Spinal cord (tissue), 10 donors: ENCODE measurements around the gene SDHB. TPM values are rescaled to one million over a fixed set of nuclear protein-coding genes. Genes with fewer than 3 reads are reported as not detected.
"Not testable (repeated sequence)": the region's sequence is repeated elsewhere in the genome, so short reads cannot be mapped to it uniquely, and the experiment has no call there.

Experiments
- DNase-seq, 6 donors: peaks; one replicate each; pipeline versions ENCODE4 v3.0.0 to v3.0.0-alpha.2; 2013 to 2015; ENCODE audit warnings: low spot score in 6 of 6, low read depth in 4 of 6
- H3K27ac ChIP-seq: one replicate; pipeline ENCODE4 v1.5.1; 2013; ENCODE audit warnings: low read depth, low read length, control low read depth
- H3K27me3 ChIP-seq: one replicate; pipeline ENCODE4 v1.6.1; 2013; ENCODE audit warnings: low read length; ENCODE audit not compliant: control insufficient read depth, insufficient read depth
- H3K36me3 ChIP-seq: one replicate; pipeline ENCODE4 v1.6.1; 2013; ENCODE audit warnings: low read length; ENCODE audit not compliant: control insufficient read depth, insufficient read depth
- H3K4me1 ChIP-seq: one replicate; pipeline ENCODE4 v1.6.1; 2013; ENCODE audit warnings: low read length; ENCODE audit not compliant: control insufficient read depth, insufficient read depth
- H3K4me3 ChIP-seq: one replicate; pipeline ENCODE4 v1.5.1; 2013; ENCODE audit warnings: low read depth, low read length, control low read depth
- H3K9me3 ChIP-seq: one replicate; pipeline ENCODE4 v1.6.1; 2013; ENCODE audit warnings: low read length; ENCODE audit not compliant: control insufficient read depth, insufficient read depth
- WGBS: methylation state at CpG from one replicate; pipeline ENCODE4 v1.1.5; 2013; ENCODE audit warnings: missing lambda C conversion rate; ENCODE audit not compliant: insufficient coverage; 5-methylcytosine and 5-hydroxymethylcytosine counted together
- polyA plus RNA-seq, 2 donors: library from polyadenylated mRNA; unstranded; fragments of 120-200 nt; gene quantifications; one replicate each; pipeline ENCODE4 v1.2.1, GENCODE V29; 2013; ENCODE audit not compliant: insufficient read length in 2 of 2
- total RNA-seq, 2 donors: library from RNA; depleted of rRNA in 1 of 2; stranded (reverse); fragments of 120-200 nt in 1 of 2; fragments of >200 nt in 1 of 2; gene quantifications; one replicate each; pipeline versions ENCODE4 v1.2.3 to v1.2.4, GENCODE V29; 2013 to 2014
- donor health status: healthy.

The SDHB gene
- total and polyA plus RNA-seq, 4 donors, result 115 to 129 (median 123) TPM

- DNase-seq, result no peak
- Histone ChIP-seq H3K4me3 (no peak overlapping the region), H3K36me3 (peaks cover 19% of the 10 kb centered on the region), H3K27me3 (no peaks in the 10 kb centered on the region), H3K4me1 (peaks cover 34% of the 10 kb centered on the region), H3K9me3 (no peaks in the 10 kb centered on the region), H3K27ac (no peak overlapping the region)
- WGBS, result 80% methylated on average over 1 of the region's 3 CpGs
These were observed 13.2 kb upstream of the SDHB start for GRCh38 chr1:17067069-17067426.

GRCh38 chr1:17066361-17067068 is 12.7 kb upstream of the SDHB start:
- H3K36me3 ChIP-seq, result peaks cover 17% of the 10 kb centered on the region
- no peak overlapping the region for H3K27ac ChIP-seq
- H3K4me1 ChIP-seq, result peaks cover 34% of the 10 kb centered on the region
- 78% methylated on average over 8 of the region's 11 CpGs for WGBS
- no peaks in the 10 kb centered on the region for H3K9me3 ChIP-seq
- no peak overlapping the region for H3K4me3 ChIP-seq
- DNase-seq, result no peak
- no peaks in the 10 kb centered on the region for H3K27me3 ChIP-seq

DNA sequence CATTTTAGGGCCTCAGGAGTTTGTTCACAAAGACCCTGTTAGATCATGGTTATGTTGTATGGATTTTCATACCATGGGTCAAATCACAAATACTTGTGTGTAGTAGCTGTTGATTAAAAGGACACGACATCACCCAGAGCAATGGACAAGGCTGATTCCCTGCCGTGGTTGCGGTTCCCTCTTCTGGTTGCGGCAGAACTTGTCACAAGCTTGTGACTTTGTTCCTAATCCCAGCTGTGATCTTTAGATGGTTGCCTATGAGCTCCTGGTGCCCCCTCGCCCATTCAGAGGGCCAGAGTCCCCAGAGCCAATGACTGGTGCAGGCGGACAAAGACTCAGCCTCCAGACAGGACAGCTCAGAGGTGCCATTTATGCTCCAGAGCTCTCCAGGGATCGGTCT is 11.8 kb upstream of the SDHB start:
- DNase-seq, result no peak
- H3K27me3 ChIP-seq, result no peaks in the 10 kb centered on the region
- no peaks in the 10 kb centered on the region for H3K9me3 ChIP-seq
- WGBS, result 84% methylated on average over 6 of the region's 7 CpGs
- peaks cover 11% of the 10 kb centered on the region for H3K36me3 ChIP-seq
- peaks cover 39% of the 10 kb centered on the region for H3K4me1 ChIP-seq
- H3K4me3 ChIP-seq, result no peak overlapping the region
- no peak overlapping the region for H3K27ac ChIP-seq

- not testable (repeated sequence) for DNase-seq, H3K36me3 ChIP-seq, H3K9me3 ChIP-seq, H3K27me3 ChIP-seq, H3K27ac ChIP-seq, H3K4me3 ChIP-seq
- WGBS, result 76% methylated on average over 2 of the region's 7 CpGs
- peaks cover 34% of the 10 kb centered on the region for H3K4me1 ChIP-seq
These were observed 8.9 kb upstream of the SDHB start for GRCh38 chr1:17062751-17063150.

- H3K27ac ChIP-seq, result no peak overlapping the region
- no peaks in the 10 kb centered on the region for H3K27me3 ChIP-seq
- no peaks in the 10 kb centered on the region for H3K9me3 ChIP-seq
- DNase-seq, result peak in 1 of 6 donors; percentile 70
- H3K4me1 ChIP-seq, result peaks cover 28% of the 10 kb centered on the region
- H3K36me3 ChIP-seq, result no peaks in the 10 kb centered on the region
- WGBS, result 57% methylated on average over 2 of the region's 2 CpGs
- H3K4me3 ChIP-seq, result no peak overlapping the region
These were observed 8.1 kb upstream of the SDHB start for GRCh38 chr1:17061892-17062291.

DNA sequence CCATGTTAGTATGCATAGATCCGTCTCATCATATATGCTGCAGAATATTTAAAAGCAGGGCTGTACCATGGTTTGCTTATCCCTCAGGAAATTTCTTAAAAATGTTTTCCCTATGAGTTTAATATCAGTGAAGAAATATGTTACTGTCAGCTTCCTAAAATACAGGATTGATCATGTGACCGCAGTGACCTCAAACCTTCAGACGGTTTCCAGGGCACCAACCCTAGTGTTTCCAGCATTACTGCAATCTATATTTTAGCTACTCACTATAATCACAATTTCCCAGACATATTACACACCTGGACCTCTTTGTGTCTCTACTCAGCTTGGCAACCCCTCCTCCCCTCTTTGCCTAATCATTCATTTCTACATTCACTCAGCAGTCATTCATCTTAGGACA is 7.7 kb upstream of the SDHB start:
- DNase-seq, result no peak
- Histone ChIP-seq H3K9me3 (no peaks in the 10 kb centered on the region), H3K27me3 (no peaks in the 10 kb centered on the region), H3K27ac (no peak overlapping the region), H3K36me3 (no peaks in the 10 kb centered on the region), H3K4me3 (no peak overlapping the region), H3K4me1 (peaks cover 26% of the 10 kb centered on the region)
- WGBS, result 81% methylated on average over 2 of the region's 3 CpGs

- Histone ChIP-seq H3K9me3 (no peaks in the 10 kb centered on the region), H3K27ac (no peak overlapping the region), H3K36me3 (no peaks in the 10 kb centered on the region), H3K4me1 (peaks cover 26% of the 10 kb centered on the region), H3K27me3 (no peaks in the 10 kb centered on the region), H3K4me3 (no peak overlapping the region)
- DNase-seq, result peak in 3 of 6 donors; percentile 21 to 90 (median 78)
- 6% methylated on average over 7 of the region's 11 CpGs for WGBS
These were observed 6.5 kb upstream of the SDHB start for GRCh38 chr1:17060306-17060749.

- whole genome bisulfite sequencing, result 17% methylated on average over 9 of the region's 12 CpGs
These were observed 5.8 kb upstream of the SDHB start for GRCh38 chr1:17059391-17060305.

GRCh38 chr1:17056551-17056950 is 2.7 kb upstream of the SDHB start:
- Histone ChIP-seq H3K4me3 (no peak overlapping the region), H3K27me3 (no peaks in the 10 kb centered on the region), H3K9me3 (no peaks in the 10 kb centered on the region), H3K36me3 (no peaks in the 10 kb centered on the region), H3K27ac (no peak overlapping the region), H3K4me1 (peaks cover 23% of the 10 kb centered on the region)
- no peak for DNase-seq
- 88% methylated on average over 4 of the region's 4 CpGs for whole genome bisulfite sequencing

More at GRCh38 chr1:17059391-17060305, 5.8 kb upstream of the SDHB start:
- H3K27me3 ChIP-seq, result no peaks in the 10 kb centered on the region
- H3K27ac ChIP-seq, result no peak overlapping the region
- H3K36me3 ChIP-seq, result no peaks in the 10 kb centered on the region
- H3K4me3 ChIP-seq, result no peak overlapping the region
- no peaks in the 10 kb centered on the region for H3K9me3 ChIP-seq
- H3K4me1 ChIP-seq, result peaks cover 29% of the 10 kb centered on the region
- DNase-seq, result peak in 4 of 6 donors; percentile 44 to 93 (median 76)
